ENCODE results near the gene AFMID. TPM values are rescaled to one million over a fixed set of nuclear protein-coding genes. Genes with fewer than 3 reads are reported as not detected.
A peak's percentile ranks its signal among the peaks of the same experiment; 100 is the strongest.

AFMID gene
- total and polyA plus RNA-seq, 9 of the 15 experiments (the other 6 are each of a cell fraction or from before 2014, with no cell fraction given) = 62.1 to 188 (median 74.4) TPM

DNA sequence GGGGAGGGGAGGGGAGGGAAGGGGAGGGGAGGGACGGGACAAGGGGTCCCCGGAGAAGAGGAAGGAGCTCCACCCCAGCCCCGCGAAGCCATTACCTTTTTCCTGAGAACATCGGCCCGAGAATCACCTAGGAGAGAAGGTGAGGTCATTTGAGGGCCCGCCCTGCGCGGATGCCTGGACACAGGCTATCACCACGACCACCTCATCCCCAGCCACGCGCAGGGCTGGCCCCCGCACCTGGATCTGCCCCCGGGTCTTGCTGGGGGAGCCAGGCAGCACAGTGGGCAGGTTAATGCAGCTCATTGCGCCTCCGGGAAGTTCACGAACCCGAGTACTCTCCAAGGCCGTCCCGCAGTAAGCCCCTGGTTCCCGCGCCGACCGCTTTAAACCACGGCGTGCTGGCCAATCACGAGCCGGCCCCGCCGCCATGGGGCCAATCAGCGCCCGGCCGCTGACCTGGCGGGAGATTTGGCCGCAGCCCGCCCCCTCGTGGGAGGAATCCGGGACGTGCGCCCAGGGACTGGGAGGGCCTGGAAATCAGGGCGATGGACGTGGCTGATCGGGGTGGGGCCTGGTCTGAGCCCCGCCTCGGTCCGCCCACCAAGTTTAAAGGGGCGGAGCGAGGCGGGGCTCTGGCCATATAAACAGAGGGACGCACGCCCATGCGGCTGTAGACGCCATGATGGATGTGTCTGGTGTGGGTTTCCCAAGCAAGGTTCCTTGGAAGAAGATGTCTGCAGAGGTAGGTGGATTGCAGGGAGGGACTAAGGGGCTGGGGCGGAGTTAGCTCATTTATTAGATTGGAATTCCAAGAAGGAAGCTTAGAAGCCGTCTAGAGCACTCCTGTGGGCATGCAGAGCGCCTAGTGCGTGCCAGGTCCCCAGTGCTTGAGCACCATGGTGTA, at the start of gene AFMID, which contains the start of gene TK1 (continued):
- TF ChIP-seq XRCC3 (IDR thresholded peaks at IDR 0.05) (no peak), ZEB2 (IDR thresholded peaks at IDR 0.05) (0 out of 2 replicates have a peak, but pooled peaks have one; percentile 24), HDAC6 (IDR thresholded peaks at IDR 0.05; ENCODE audit: low read depth, low read length) (no peak), MAFG (tag; conservative IDR thresholded peaks at IDR 0.05) (no peak), MIER1 (IDR thresholded peaks at IDR 0.05; ENCODE audit: low read depth) (no peak), ARID1B (IDR thresholded peaks at IDR 0.05) (peak; percentile 25; the same call in 1 of the 2 replicates), EZH2 (IDR thresholded peaks at IDR 0.05; ENCODE audit: borderline replicate concordance, low read depth, low read length) (no peak), U2AF1 (optimal IDR thresholded peaks at IDR 0.05; ENCODE audit: low read depth, low read length) (peak; percentile 82), KLF1 (tag; IDR thresholded peaks at IDR 0.05) (no peak; the same call in 1 of the 2 replicates), ZNF436 (CRISPR knock-in tag; IDR thresholded peaks at IDR 0.05) (no peak), SMARCA4 (IDR thresholded peaks at IDR 0.05) (peak; percentile 34; the same call in 1 of the 2 replicates), CBFA2T2 (conservative IDR thresholded peaks at IDR 0.05) (no peak), ZNF311 (CRISPR knock-in tag; IDR thresholded peaks at IDR 0.05) (no peak), ZKSCAN3 (CRISPR knock-in tag; IDR thresholded peaks at IDR 0.05) (no peak), HDAC2 (IDR thresholded peaks at IDR 0.05) (no peak; the same call in none of the 2 replicates)
- TF ChIP-seq, protein P1, sequence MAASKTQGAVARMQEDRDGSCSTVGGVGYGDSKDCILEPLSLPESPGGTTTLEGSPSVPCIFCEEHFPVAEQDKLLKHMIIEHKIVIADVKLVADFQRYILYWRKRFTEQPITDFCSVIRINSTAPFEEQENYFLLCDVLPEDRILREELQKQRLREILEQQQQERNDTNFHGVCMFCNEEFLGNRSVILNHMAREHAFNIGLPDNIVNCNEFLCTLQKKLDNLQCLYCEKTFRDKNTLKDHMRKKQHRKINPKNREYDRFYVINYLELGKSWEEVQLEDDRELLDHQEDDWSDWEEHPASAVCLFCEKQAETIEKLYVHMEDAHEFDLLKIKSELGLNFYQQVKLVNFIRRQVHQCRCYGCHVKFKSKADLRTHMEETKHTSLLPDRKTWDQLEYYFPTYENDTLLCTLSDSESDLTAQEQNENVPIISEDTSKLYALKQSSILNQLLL (CRISPR knock-in tag; IDR thresholded peaks at IDR 0.05; ENCODE audit: borderline replicate concordance) = no peak
- TF ChIP-seq, protein P2, sequence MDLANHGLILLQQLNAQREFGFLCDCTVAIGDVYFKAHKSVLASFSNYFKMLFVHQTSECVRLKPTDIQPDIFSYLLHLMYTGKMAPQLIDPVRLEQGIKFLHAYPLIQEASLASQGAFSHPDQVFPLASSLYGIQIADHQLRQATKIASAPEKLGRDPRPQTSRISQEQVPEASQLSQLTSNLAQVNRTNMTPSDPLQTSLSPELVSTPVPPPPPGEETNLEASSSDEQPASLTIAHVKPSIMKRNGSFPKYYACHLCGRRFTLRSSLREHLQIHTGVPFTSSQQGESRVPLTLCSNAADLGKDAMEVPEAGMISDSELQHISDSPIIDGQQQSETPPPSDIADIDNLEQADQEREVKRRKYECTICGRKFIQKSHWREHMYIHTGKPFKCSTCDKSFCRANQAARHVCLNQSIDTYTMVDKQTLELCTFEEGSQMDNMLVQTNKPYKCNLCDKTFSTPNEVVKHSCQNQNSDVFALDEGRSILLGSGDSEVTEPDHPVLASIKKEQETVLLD (IDR thresholded peaks at IDR 0.05) = 0 out of 2 replicates have a peak, but pooled peaks have one; percentile 12
- TF ChIP-seq, protein P3, sequence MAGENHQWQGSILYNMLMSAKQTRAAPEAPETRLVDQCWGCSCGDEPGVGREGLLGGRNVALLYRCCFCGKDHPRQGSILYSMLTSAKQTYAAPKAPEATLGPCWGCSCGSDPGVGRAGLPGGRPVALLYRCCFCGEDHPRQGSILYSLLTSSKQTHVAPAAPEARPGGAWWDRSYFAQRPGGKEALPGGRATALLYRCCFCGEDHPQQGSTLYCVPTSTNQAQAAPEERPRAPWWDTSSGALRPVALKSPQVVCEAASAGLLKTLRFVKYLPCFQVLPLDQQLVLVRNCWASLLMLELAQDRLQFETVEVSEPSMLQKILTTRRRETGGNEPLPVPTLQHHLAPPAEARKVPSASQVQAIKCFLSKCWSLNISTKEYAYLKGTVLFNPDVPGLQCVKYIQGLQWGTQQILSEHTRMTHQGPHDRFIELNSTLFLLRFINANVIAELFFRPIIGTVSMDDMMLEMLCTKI (IDR thresholded peaks at IDR 0.05; ENCODE audit: partially characterized antibody) = no peak
- TF ChIP-seq, protein P4, sequence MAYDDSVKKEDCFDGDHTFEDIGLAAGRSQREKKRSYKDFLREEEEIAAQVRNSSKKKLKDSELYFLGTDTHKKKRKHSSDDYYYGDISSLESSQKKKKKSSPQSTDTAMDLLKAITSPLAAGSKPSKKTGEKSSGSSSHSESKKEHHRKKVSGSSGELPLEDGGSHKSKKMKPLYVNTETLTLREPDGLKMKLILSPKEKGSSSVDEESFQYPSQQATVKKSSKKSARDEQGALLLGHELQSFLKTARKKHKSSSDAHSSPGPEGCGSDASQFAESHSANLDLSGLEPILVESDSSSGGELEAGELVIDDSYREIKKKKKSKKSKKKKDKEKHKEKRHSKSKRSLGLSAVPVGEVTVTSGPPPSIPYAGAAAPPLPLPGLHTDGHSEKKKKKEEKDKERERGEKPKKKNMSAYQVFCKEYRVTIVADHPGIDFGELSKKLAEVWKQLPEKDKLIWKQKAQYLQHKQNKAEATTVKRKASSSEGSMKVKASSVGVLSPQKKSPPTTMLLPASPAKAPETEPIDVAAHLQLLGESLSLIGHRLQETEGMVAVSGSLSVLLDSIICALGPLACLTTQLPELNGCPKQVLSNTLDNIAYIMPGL (CRISPR knock-in tag; IDR thresholded peaks at IDR 0.05) = peak; percentile 92; the same call in 1 of the 2 replicates
- TF ChIP-seq, protein P5, sequence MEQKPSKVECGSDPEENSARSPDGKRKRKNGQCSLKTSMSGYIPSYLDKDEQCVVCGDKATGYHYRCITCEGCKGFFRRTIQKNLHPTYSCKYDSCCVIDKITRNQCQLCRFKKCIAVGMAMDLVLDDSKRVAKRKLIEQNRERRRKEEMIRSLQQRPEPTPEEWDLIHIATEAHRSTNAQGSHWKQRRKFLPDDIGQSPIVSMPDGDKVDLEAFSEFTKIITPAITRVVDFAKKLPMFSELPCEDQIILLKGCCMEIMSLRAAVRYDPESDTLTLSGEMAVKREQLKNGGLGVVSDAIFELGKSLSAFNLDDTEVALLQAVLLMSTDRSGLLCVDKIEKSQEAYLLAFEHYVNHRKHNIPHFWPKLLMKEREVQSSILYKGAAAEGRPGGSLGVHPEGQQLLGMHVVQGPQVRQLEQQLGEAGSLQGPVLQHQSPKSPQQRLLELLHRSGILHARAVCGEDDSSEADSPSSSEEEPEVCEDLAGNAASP (IDR thresholded peaks at IDR 0.05) = no peak
